ENCODE data around the gene NEK1.
"Not testable (repeated sequence)": the region's sequence is repeated elsewhere in the genome, so short reads cannot be mapped to it uniquely, and the experiment has no call there.

The NEK1 gene

DNA sequence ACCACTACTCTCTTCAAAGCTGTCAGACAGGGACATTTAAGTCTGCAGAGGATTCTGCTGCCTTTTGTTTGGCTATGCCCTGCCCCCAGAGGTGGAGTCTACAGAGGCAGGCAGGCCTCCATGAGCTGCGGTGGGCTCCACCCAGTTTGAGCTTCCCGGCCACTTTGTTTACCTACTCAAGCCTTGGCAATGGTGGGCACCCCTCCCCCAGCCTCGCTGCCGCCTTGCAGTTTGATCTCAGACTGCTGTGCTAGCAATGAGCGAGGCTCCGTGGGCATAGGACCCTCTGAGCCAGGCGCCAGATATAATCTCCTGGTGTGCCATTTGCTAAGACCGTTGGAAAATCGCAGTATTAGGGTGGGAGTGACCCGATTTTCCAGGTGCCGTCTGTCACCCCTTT is 112.5 kb downstream of the NEK1 start:
- DNase-seq (ENCODE audit: low read depth in 2 of 2), result not testable (repeated sequence)

DNA sequence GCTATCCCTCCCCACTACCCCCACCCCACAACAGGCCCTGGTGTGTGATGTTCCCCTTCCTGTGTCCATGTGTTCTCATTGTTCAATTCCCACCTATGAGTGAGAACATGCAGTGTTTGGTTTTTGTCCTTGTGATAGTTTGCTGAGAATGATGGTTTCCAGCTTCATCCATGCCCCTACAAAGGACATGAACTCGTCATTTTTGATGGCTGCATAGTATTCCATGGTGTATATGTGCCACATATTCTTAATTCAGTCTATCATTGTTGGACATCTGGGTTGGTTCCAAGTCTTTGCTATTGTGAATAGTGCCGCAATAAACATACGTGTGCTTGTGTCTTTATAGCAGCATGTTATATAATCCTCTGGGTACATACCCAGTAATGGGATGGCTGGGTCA is 118.1 kb downstream of the NEK1 start:
- not testable (repeated sequence) for DNase-seq (ENCODE audit: low read depth in 2 of 2)

- DNase-seq (ENCODE audit: low read depth in 2 of 2), result no peak
Observed at GRCh38 chr4:169493164-169493524, 119.2 kb downstream of the NEK1 start.

DNA sequence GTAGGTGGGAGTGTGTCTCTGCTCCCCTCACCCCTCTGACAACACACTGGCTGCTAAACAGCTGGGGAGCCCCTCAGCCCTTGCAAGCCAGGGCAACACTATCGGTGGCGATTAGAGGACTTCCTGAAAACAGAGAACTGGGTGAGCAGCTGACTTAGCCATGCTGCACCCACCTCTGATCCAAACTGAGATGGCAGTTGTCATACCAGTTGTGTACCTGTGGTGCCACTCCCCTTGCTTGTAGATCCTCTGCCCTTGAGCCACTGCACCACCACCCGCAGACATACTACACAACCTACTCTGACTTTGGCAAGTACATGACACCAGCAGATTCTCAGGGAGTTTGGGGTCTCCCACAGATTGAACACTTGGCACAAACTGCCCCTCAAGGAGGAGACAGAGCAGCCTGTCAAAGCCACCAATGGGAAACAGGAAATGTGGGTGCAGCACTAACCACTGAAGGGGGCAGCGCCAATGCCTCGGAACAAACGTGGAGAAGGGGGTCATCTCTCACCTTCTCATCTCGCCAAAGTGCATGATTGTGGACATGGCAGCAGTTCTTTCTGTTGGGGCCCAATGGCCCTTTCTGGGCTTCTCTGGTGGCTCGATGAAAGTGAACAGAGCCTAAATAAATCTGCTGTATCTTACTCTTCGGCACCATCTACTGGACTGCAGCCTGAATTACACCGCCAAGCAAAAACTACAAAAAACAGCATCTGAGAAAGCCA is 119.8 kb downstream of the NEK1 start:
- no peak for DNase-seq (ENCODE audit: low read depth in 2 of 2)

DNA sequence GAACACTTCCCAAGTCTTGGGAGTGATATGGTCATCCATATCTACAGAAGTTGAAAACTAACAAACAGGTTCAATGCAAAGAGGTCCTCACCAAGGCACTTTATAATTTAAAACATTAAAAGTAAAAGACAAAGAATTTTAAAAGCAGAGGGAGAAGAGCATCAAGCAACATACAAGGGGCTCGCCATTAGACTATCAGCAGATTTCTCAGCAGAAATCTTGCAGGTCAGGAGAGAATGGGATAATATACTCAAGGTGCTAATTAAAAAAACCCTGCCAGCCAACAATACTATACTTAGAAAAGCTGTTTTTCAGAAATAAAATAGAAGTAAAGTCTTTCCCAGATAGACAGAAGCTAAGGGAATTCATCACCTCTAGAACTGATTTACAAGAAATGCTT is 121.2 kb downstream of the NEK1 start:
- no peak for DNase-seq (ENCODE audit: low read depth in 2 of 2)

- no peak for DNase-seq (ENCODE audit: low read depth in 2 of 2)
Observed at GRCh38 chr4:169489306-169489705, 123.1 kb downstream of the NEK1 start.

GRCh38 chr4:169485791-169486742 is 126.3 kb downstream of the NEK1 start:
- no peak for DNase-seq (ENCODE audit: low read depth in 2 of 2)

- no peak for DNase-seq (ENCODE audit: low read depth in 2 of 2)
Observed at GRCh38 chr4:169485086-169485485, 127.3 kb downstream of the NEK1 start.

DNA sequence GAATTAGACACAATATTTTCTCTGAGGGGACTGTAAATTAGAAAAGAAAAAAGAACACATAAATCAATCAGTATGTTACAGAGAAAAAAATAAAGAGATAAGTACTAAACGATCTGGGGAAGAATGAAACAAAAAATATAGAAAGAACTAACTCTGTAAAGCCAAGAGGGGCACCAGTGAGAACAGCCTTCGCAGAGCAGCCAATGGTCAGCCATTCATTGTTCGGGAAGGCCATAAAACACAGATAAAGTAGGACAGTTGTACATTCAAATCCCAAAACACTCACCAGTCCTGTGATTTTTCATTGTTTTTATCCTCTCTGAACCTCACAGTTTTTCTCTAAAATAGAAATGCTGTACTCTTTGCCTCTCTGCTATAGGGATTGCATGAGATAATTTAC is 127.9 kb downstream of the NEK1 start:
- no peak for DNase-seq (ENCODE audit: low read depth in 2 of 2)

- DNase-seq (ENCODE audit: low read depth in 2 of 2), result no peak
Observed at GRCh38 chr4:169464080-169464479, 148.3 kb downstream of the NEK1 start.

DNA sequence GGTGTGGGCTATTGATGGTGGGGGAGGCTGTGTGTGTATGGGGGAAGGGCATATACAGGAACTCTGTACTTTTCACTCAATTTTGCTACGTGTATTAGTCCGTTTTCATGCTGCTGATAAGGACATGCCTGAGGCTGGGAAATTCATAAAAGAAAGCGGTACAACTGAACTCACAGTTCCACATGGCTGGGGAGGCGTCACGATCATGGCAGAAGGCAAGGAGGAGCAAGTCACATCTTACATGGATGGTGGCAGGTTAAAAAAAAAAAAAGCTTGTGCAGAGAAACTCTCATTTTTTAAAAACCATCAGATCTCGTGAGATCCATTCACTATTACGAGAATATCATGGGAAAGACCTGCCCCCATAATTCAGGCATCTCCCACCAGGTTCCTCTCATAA is 152.3 kb downstream of the NEK1 start:
- DNase-seq (ENCODE audit: low read depth in 2 of 2), result no peak

DNA sequence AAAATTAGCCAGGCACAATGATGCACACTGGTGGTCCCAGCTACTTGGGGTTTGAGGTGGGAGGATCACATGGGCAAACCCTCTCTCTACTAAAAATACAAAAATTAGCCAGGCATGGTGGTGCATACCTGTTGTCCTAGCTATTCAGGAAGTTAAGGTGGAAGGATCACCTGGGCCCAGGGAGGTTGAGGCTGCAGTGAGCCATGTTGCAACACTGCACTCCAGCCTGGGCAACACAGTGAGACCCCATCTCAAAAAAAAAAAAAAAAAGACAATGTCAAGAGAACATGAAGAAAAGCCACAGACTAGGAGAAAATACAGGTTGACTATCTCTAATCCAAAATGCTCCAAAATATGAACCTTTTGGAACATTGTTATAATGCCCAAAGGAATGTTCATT is 153.8 kb downstream of the NEK1 start:
- no peak for DNase-seq (ENCODE audit: low read depth in 2 of 2)

DNA sequence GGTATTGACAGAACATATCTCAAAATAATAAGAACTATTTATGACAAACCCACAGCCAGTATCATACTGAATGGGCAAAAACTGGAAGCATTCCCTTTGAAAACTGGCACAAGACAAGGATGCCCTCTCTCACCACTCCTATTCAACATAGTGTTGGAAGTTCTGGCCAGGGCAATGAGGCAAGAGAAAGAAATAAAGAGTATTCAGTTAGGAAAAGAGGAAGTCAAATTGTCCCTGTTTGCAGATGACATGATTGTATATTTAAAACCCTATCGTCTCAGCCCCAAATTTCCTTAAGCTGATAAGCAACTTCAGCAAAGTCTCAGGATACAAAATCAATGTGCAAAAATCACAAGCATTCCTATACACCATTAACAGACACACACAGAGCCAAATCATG is 159.7 kb downstream of the NEK1 start:
- DNase-seq (ENCODE audit: low read depth in 2 of 2), result not testable (repeated sequence)

GRCh38 chr4:169448935-169449334 is 163.4 kb downstream of the NEK1 start:
- DNase-seq (ENCODE audit: low read depth in 2 of 2), result not testable (repeated sequence)

DNA sequence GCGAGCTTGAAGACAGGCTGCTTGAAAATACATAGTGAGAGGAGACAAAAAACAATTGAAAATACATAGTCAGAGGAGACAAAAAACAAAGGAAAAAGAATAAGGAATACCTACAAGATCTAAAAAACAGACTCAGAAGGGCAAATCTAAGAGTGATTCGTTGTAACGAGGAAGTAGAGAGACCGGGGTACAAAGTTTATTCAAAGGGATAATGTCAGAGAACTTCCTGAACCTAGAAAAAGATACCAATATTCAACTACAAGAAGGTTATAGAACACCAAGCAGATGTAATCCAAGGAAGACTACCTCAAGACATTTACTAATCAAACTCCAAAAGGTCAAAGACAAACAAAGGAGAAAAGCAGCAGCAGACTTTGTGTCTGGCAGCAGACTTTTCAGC is 165.6 kb downstream of the NEK1 start:
- DNase-seq (ENCODE audit: low read depth in 2 of 2), result no peak

DNA sequence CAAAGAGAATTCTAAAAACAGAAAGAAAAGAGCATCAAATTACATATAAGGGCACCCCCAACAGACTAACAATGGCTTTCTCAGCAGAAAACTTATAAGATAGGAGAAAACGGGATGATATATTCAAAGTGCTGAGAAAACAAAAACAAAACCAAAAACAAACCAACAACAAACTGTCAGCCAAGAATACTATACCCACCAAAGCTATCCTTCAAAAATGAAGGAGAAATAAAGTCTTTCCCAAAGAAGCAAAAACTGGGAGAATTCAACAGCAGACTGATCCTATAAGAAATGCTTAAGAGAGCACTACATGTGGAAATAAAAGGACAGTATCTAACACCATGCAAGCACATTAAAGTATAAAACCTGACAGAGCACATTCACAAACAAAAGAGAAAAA is 168.6 kb downstream of the NEK1 start:
- DNase-seq (ENCODE audit: low read depth in 2 of 2), result no peak

GRCh38 chr4:169440446-169440845 is 171.9 kb downstream of the NEK1 start:
- no peak for DNase-seq (ENCODE audit: low read depth in 2 of 2)

GRCh38 chr4:169439244-169439643 is 173.1 kb downstream of the NEK1 start:
- DNase-seq (ENCODE audit: low read depth in 2 of 2), result no peak

DNA sequence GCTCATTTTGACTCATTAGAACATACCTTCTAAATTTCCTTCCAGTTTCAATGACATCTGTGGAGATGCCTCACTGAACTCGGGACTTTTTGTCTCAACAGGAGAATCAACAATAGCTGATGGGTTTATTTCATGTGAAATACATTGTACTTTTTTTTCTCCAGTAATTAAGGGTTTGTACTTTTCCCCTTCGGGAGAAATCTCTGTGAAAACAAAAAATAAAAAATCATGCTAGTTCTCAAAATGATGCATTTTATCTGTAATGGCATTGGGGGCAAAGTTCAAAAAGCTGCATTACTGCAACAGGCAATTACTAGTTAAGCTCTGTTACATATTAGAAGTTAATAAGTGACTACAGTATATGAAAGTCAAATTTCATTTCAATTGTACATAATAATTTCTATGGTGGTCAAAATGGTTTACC is 174.3 kb downstream of the NEK1 start:
- no peak for DNase-seq (ENCODE audit: low read depth in 2 of 2)

DNA sequence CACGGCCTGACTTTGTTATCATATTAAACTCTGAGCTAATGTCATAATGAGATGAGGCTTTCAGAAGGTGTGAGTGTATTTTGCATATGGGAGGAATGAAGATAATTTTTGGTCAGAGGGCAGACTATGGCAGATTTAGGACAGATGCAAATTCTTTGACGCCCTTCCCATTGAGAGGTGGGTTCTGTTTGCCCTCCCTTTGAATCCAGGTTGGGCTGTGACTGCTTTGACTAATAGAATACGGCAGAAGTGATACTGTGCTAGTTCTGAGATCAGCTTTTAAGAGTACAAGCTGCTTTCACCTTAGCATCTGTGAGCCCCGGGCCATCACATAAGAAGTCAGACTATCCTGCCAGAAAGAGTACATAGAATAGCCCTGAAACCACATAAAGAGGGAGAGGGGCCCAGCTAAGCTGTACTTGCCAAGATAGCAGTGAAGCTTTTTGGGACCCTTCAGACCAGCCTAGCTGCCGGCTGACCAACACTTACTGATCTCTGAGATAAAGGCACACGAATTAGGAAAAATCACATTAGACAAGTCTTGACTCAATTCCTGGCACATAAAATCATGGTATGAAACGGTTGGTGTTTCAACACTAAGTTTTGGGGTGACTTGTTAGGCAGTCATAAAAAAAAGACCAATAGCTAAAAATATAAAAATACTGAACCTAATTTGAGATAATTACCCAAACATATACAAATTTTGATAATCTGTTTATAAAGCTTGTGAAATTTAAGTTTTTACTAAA is 174.9 kb downstream of the NEK1 start:
- DNase-seq (ENCODE audit: low read depth in 2 of 2), result no peak

GRCh38 chr4:169436734-169437133 is 175.6 kb downstream of the NEK1 start:
- no peak for DNase-seq (ENCODE audit: low read depth in 2 of 2)

DNA sequence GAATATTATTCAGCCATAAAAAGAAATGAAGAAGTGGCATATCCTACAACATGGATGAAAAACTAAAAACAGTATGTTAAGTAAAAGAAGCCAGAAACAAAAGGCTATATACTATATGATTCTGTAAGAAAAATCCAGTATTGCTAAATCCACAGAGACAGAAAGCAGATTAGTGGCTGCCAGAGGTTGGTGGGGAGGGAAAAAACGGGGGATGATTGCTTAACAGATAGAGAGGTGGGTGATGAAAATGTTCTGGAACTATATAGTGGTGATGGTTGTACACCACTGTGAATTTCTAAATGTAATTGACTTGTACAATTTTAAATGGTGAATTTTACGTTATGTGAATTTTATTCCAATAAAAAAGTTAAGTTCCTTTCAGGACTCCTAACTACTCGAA is 184.0 kb downstream of the NEK1 start:
- no peak for DNase-seq (ENCODE audit: low read depth in 2 of 2)

Data from activated CD8-positive, alpha-beta memory T cell treated with anti-CD3 and anti-CD28 coated beads for 4 hours (primary cell).